ENCODE data around the gene DTNB. TPM values are rescaled to one million over a fixed set of nuclear protein-coding genes. Genes with fewer than 3 reads are reported as not detected.
A peak's percentile ranks its signal among the peaks of the same experiment; 100 is the strongest.

DTNB gene
- polyA plus RNA-seq, 1 donor from 2014 or later, result 22.5 TPM

DNA sequence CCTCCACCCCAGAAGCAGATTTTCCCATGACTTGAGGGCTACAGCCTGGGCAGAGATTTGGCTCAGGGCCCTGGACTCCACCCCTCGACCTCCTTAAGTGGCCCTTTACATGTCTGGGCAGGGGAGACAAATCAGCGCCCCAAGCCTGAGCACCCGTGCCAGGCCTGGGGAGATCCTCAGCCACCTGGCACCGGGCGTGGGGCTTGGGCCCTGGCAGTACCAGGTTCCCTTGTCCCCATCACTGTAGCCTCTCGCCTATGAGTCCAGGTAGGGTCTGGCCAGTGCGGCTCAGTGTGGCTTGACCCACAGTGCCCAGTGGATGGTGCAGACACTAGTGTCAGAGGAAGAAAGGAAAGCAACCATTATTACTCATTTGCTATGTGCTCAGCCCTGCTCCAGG lies 309.6 kb downstream of the DTNB start:
- no peak overlapping the region for H3K9ac ChIP-seq (ENCODE audit: low read length)
- H3K79me2 ChIP-seq (replicated peaks; ENCODE audit: insufficient read depth, low read length), result no peaks in the 10 kb centered on the region
- H3K36me3 ChIP-seq (ENCODE audit: insufficient read depth, low read length), result no peaks in the 10 kb centered on the region
- H2AFZ ChIP-seq (ENCODE audit: low read depth, low read length), result no peak overlapping the region
- no peaks in the 10 kb centered on the region for H3K27me3 ChIP-seq (ENCODE audit: insufficient read depth, low read depth, low read length)
- TF ChIP-seq CTCF (IDR thresholded peaks at IDR 0.05; ENCODE audit: poor library complexity, severe bottlenecking) (no peak), SMC3 (conservative IDR thresholded peaks at IDR 0.05; ENCODE audit: poor library complexity) (no peak), REST (IDR thresholded peaks at IDR 0.05; ENCODE audit: borderline replicate concordance) (no peak), POLR2AphosphoS5 (IDR thresholded peaks at IDR 0.05) (no peak), MXI1 (conservative IDR thresholded peaks at IDR 0.05; ENCODE audit: poor library complexity, severe bottlenecking) (no peak), EP300 (conservative IDR thresholded peaks at IDR 0.05; ENCODE audit: poor library complexity, severe bottlenecking) (no peak), EZH2 (IDR thresholded peaks at IDR 0.05; ENCODE audit: borderline replicate concordance, insufficient read depth, low read length, poor library complexity, severe bottlenecking) (no peak), TAF1 (IDR thresholded peaks at IDR 0.05; ENCODE audit: low read depth) (no peak), RAD21 (conservative IDR thresholded peaks at IDR 0.05) (no peak)
- no peaks in the 10 kb centered on the region for H4K20me1 ChIP-seq (ENCODE audit: insufficient read depth)
- H3K27ac ChIP-seq (ENCODE audit: low read length), result no peak overlapping the region
- no peak overlapping the region for H3K4me2 ChIP-seq (ENCODE audit: low read length)
- no peaks in the 10 kb centered on the region for H3K9me3 ChIP-seq (ENCODE audit: low read length)
- no peaks in the 10 kb centered on the region for H3F3A ChIP-seq (ENCODE audit: insufficient read depth, low read length, poor library complexity, severe bottlenecking)
- H3K4me3 ChIP-seq (ENCODE audit: low read length), result no peak overlapping the region
- H3K9me2 ChIP-seq (ENCODE audit: insufficient read depth, low read length), result no peaks in the 10 kb centered on the region

DNA sequence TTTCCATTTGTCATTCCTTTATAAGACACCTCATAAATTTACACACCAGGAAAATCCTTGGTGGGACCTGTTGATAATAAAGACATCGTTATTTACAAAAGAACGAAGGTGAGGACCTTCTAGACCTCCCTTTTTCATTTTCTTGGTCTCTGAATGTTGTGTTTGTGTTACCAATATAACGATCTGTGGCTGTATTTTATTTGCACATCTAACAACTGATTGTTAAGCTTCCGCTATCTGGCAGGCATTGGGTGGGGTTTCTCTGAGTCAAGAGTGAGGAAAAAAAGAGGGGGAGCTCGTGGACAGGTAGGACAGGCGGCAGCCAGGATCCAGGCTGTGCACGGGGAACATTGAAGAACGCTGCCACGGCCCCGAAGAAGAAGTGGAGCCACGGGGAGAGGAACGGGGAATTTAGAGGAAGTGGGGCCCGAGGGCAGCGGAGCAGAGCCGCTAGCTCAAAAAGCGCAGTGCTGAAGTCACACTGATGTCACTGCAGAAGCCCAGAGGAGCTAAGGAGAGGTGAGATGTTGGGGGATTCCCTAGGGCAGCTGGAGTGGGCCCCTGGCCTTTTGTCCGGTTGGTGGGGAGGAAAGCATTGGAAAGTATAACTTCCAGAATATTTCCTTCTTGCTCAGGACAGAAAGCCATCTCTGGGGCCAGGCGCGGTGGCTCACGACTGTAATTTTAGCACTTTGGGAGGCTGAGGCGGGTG lies 310.8 kb downstream of the DTNB start:
- no peak overlapping the region for H2AFZ ChIP-seq (ENCODE audit: low read depth, low read length)
- H3K27ac ChIP-seq (ENCODE audit: low read length), result no peak overlapping the region
- H4K20me1 ChIP-seq (ENCODE audit: insufficient read depth), result no peaks in the 10 kb centered on the region
- no peaks in the 10 kb centered on the region for H3K9me2 ChIP-seq (ENCODE audit: insufficient read depth, low read length)
- H3K4me3 ChIP-seq (ENCODE audit: low read length), result peak overlapping the region; percentile 57
- no peaks in the 10 kb centered on the region for H3K36me3 ChIP-seq (ENCODE audit: insufficient read depth, low read length)
- TF ChIP-seq CTCF (IDR thresholded peaks at IDR 0.05; ENCODE audit: poor library complexity, severe bottlenecking) (no peak), EZH2 (IDR thresholded peaks at IDR 0.05; ENCODE audit: borderline replicate concordance, insufficient read depth, low read length, poor library complexity, severe bottlenecking) (no peak), REST (IDR thresholded peaks at IDR 0.05; ENCODE audit: borderline replicate concordance) (no peak), SMC3 (conservative IDR thresholded peaks at IDR 0.05; ENCODE audit: poor library complexity) (no peak), POLR2AphosphoS5 (IDR thresholded peaks at IDR 0.05) (no peak), MXI1 (conservative IDR thresholded peaks at IDR 0.05; ENCODE audit: poor library complexity, severe bottlenecking) (no peak), RAD21 (conservative IDR thresholded peaks at IDR 0.05) (no peak), TAF1 (IDR thresholded peaks at IDR 0.05; ENCODE audit: low read depth) (no peak), EP300 (conservative IDR thresholded peaks at IDR 0.05; ENCODE audit: poor library complexity, severe bottlenecking) (no peak)
- no peaks in the 10 kb centered on the region for H3K79me2 ChIP-seq (replicated peaks; ENCODE audit: insufficient read depth, low read length)
- no peaks in the 10 kb centered on the region for H3K9me3 ChIP-seq (ENCODE audit: low read length)
- no peaks in the 10 kb centered on the region for H3K27me3 ChIP-seq (ENCODE audit: insufficient read depth, low read depth, low read length)
- no peaks in the 10 kb centered on the region for H3F3A ChIP-seq (ENCODE audit: insufficient read depth, low read length, poor library complexity, severe bottlenecking)
- peak overlapping the region; percentile 45 for H3K4me2 ChIP-seq (ENCODE audit: low read length)
- H3K9ac ChIP-seq (ENCODE audit: low read length), result no peak overlapping the region
